Stimulated activated memory B cell treated with anti-CD40 and anti-IgM and Interleukin-4, amounts not matched to agents 10 μg/mL and 1 μg/mL and 100 μg/mL, for 72 hours (primary cell): ENCODE data around the gene ABCB8.
"Not testable (repeated sequence)": the region's sequence is repeated elsewhere in the genome, so short reads cannot be mapped to it uniquely, and the experiment has no call there.

Experiments
- ATAC-seq: fragments of 150-1000 bp; cut with Tn5 transposase; 2 replicates; pipeline ENCODE4 v1.10.0; 2021
- H3K27ac Mint-ChIP-seq: one replicate; pipeline ENCODE4 v1.8.0; 2022; ENCODE audit warnings: mild to moderate bottlenecking, mixed read lengths
- H3K27me3 Mint-ChIP-seq: one replicate; pipeline ENCODE4 v1.8.0; 2022; ENCODE audit warnings: mixed read lengths
- H3K36me3 Mint-ChIP-seq: one replicate; pipeline ENCODE4 v1.8.0; 2022; ENCODE audit warnings: mixed read lengths
- H3K4me1 Mint-ChIP-seq: one replicate; pipeline ENCODE4 v1.8.0; 2022; ENCODE audit warnings: mixed read lengths
- H3K4me3 Mint-ChIP-seq: one replicate; pipeline ENCODE4 v1.8.0; 2022; ENCODE audit warnings: mild to moderate bottlenecking, moderate library complexity, mixed read lengths
- H3K9me3 Mint-ChIP-seq: one replicate; pipeline ENCODE4 v1.8.0; 2022; ENCODE audit warnings: mixed read lengths

ABCB8 gene

GRCh38 chr7:151017370-151017952, 10.8 kb upstream of the ABCB8 start:
- peaks cover 37% of the 10 kb centered on the region for H3K27me3 Mint-ChIP-seq
- H3K36me3 Mint-ChIP-seq: no peaks in the 10 kb centered on the region
- H3K4me3 Mint-ChIP-seq: peak overlapping the region; percentile 75
- peaks cover 45% of the 10 kb centered on the region for H3K4me1 Mint-ChIP-seq
- H3K9me3 Mint-ChIP-seq: no peaks in the 10 kb centered on the region
- ATAC-seq: no peak
- peak overlapping the region; percentile 36 for H3K27ac Mint-ChIP-seq

GRCh38 chr7:151017953-151018420, 10.3 kb upstream of the ABCB8 start:
- Mint-ChIP-seq H3K4me1 (peaks cover 42% of the 10 kb centered on the region), H3K36me3 (no peaks in the 10 kb centered on the region), H3K4me3 (peak overlapping the region; percentile 75), H3K27me3 (peaks cover 42% of the 10 kb centered on the region), H3K27ac (peak overlapping the region; percentile 36), H3K9me3 (no peaks in the 10 kb centered on the region)
- ATAC-seq: peak; percentile 74

GRCh38 chr7:151018421-151019129, 9.7 kb upstream of the ABCB8 start:
- Mint-ChIP-seq H3K27me3 (peaks cover 47% of the 10 kb centered on the region), H3K9me3 (no peaks in the 10 kb centered on the region), H3K36me3 (no peaks in the 10 kb centered on the region), H3K4me1 (peaks cover 42% of the 10 kb centered on the region), H3K27ac (peak overlapping the region; percentile 36), H3K4me3 (peak overlapping the region; percentile 75)
- ATAC-seq: peak; percentile 10

GRCh38 chr7:151019130-151019447, 9.2 kb upstream of the ABCB8 start:
- Mint-ChIP-seq H3K36me3 (no peaks in the 10 kb centered on the region), H3K4me3 (peak overlapping the region; percentile 24), H3K27ac (peak overlapping the region; percentile 36)

GRCh38 chr7:151020231-151020630, 8.0 kb upstream of the ABCB8 start:
- Mint-ChIP-seq H3K4me1 (peaks cover 30% of the 10 kb centered on the region), H3K4me3 (no peak overlapping the region), H3K9me3 (no peaks in the 10 kb centered on the region), H3K27ac (no peak overlapping the region), H3K27me3 (peaks cover 47% of the 10 kb centered on the region), H3K36me3 (no peaks in the 10 kb centered on the region)
- ATAC-seq: no peak

More at GRCh38 chr7:151019130-151019447, 9.2 kb upstream of the ABCB8 start:
- H3K4me1 Mint-ChIP-seq: peaks cover 39% of the 10 kb centered on the region
- ATAC-seq: no peak
- H3K9me3 Mint-ChIP-seq: no peaks in the 10 kb centered on the region
- H3K27me3 Mint-ChIP-seq: peaks cover 47% of the 10 kb centered on the region

- Mint-ChIP-seq H3K27me3 (peaks cover 46% of the 10 kb centered on the region), H3K9me3 (no peaks in the 10 kb centered on the region)
Measured at GRCh38 chr7:151023232-151023631, 5.0 kb upstream of the ABCB8 start.

GRCh38 chr7:151024435-151025056, 3.7 kb upstream of the ABCB8 start, which contains the start of gene ATG9B:
ATG9B (minus strand) TSS chr7:151024494; CDS start chr7:151024423, 71 bp downstream.
- Mint-ChIP-seq H3K27me3 (peaks cover 33% of the 10 kb centered on the region), H3K9me3 (no peaks in the 10 kb centered on the region), H3K36me3 (peaks cover 5% of the 10 kb centered on the region), H3K4me3 (no peak within 1 kb of the TSS), H3K4me1 (peaks cover 20% of the 10 kb centered on the region), H3K27ac (no peak within 1 kb of the TSS)
- no peak for ATAC-seq

More at GRCh38 chr7:151023232-151023631, 5.0 kb upstream of the ABCB8 start:
- ATAC-seq: no peak
- no peak overlapping the region for H3K4me3 Mint-ChIP-seq
- peaks cover 22% of the 10 kb centered on the region for H3K4me1 Mint-ChIP-seq
- H3K27ac Mint-ChIP-seq: no peak overlapping the region
- H3K36me3 Mint-ChIP-seq: no peaks in the 10 kb centered on the region

GRCh38 chr7:151025924-151026671, 2.2 kb upstream of the ABCB8 start:
- Mint-ChIP-seq H3K4me1 (peaks cover 22% of the 10 kb centered on the region), H3K27me3 (peaks cover 18% of the 10 kb centered on the region), H3K27ac (no peak overlapping the region), H3K4me3 (no peak overlapping the region), H3K36me3 (peaks cover 5% of the 10 kb centered on the region), H3K9me3 (no peaks in the 10 kb centered on the region)
- ATAC-seq: no peak

GRCh38 chr7:151026771-151027727, 1.2 kb upstream of the ABCB8 start:
- H3K9me3 Mint-ChIP-seq, ATAC-seq: not testable (repeated sequence)
- peak overlapping the region; percentile 96 for H3K4me3 Mint-ChIP-seq

GRCh38 chr7:151027728-151028130, 521 bp upstream of the ABCB8 start:
- not testable (repeated sequence) for H3K27me3 Mint-ChIP-seq, H3K9me3 Mint-ChIP-seq, H3K36me3 Mint-ChIP-seq
- Mint-ChIP-seq H3K4me3 (peak overlapping the region; percentile 96), H3K27ac (peak overlapping the region; percentile 86), H3K4me1 (peaks cover 22% of the 10 kb centered on the region)
- ATAC-seq: peak; percentile 3

More at GRCh38 chr7:151026771-151027727, 1.2 kb upstream of the ABCB8 start:
- H3K4me1 Mint-ChIP-seq: peaks cover 22% of the 10 kb centered on the region
- H3K27me3 Mint-ChIP-seq: peaks cover 10% of the 10 kb centered on the region
- H3K36me3 Mint-ChIP-seq: not testable (repeated sequence)
- peak overlapping the region; percentile 86 for H3K27ac Mint-ChIP-seq

GRCh38 chr7:151028948-151029501, 775 bp downstream of the ABCB8 start:
- no peak for ATAC-seq
- peaks cover 22% of the 10 kb centered on the region for H3K4me1 Mint-ChIP-seq
- H3K4me3 Mint-ChIP-seq: peak overlapping the region; percentile 96
- H3K27me3 Mint-ChIP-seq: no peaks in the 10 kb centered on the region
- H3K27ac Mint-ChIP-seq: peak overlapping the region; percentile 86
- peaks cover 10% of the 10 kb centered on the region for H3K36me3 Mint-ChIP-seq
- H3K9me3 Mint-ChIP-seq: no peaks in the 10 kb centered on the region

- no peak overlapping the region for H3K27ac Mint-ChIP-seq
- no peaks in the 10 kb centered on the region for H3K9me3 Mint-ChIP-seq
- peaks cover 18% of the 10 kb centered on the region for H3K36me3 Mint-ChIP-seq
- H3K27me3 Mint-ChIP-seq: no peaks in the 10 kb centered on the region
- H3K4me1 Mint-ChIP-seq: peaks cover 22% of the 10 kb centered on the region
- no peak for ATAC-seq
- no peak overlapping the region for H3K4me3 Mint-ChIP-seq
Measured at GRCh38 chr7:151031011-151031410, 2.8 kb downstream of the ABCB8 start.

GRCh38 chr7:151032936-151033863, 5.0 kb downstream of the ABCB8 start:
- H3K27ac Mint-ChIP-seq: no peak overlapping the region
- no peak for ATAC-seq
- peaks cover 30% of the 10 kb centered on the region for H3K36me3 Mint-ChIP-seq
- H3K27me3 Mint-ChIP-seq: no peaks in the 10 kb centered on the region
- peaks cover 16% of the 10 kb centered on the region for H3K4me1 Mint-ChIP-seq
- H3K4me3 Mint-ChIP-seq: no peak overlapping the region
- no peaks in the 10 kb centered on the region for H3K9me3 Mint-ChIP-seq
